T-helper 22 cell (primary cell): ENCODE results near the gene LASP1.

ENCODE experiments used
- DNase-seq: peaks from one replicate; pipeline ENCODE4 v3.0.0-alpha.2; 2020; ENCODE audit warnings: low read depth

LASP1 gene

DNA sequence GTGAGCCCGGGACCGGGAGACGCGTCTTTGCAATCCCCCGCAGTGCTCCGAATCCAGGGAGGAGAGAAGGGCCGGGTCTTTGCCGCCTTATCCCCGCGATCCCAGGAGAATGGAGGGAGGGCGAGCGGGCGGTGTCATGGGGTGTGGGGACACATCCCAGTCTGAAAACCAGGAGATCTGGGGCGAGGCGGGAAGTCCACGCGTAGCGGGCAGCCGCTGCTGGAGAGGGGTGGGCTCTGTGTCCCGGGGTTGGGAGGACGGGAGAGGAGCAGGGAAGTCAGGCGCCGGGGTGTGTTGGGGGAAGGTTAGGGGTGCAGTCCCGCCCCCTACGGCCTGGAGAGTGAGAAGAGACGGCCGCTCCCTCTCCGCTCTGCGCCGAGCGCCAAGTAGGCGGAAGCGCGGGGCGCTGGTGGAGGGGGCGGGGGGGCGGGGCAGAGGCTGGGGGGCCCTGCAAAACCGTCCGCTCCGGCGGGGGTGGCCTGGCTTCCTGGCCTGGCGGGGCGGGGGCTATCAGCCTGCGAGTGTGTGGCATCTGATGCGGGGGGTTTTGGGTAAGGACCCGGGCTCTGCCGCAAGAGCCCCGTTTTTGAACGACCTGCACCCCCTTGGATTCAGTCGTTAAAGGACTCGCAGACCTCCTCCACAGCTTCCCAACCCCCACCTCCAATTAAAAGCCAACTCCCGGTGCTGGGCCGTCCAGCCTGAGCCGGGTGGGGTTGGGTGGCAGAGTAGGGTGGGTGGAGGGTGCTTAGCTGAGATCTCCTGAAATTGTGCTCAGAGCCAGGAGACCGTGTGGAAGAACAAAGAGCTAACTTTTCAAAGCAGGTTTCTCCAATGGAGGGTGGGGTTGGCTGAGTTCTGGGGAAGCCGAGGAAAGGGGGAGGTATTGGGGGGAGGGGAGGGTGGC, 654 bp downstream of the LASP1 start:
- DNase-seq: peak; percentile 50

DNA sequence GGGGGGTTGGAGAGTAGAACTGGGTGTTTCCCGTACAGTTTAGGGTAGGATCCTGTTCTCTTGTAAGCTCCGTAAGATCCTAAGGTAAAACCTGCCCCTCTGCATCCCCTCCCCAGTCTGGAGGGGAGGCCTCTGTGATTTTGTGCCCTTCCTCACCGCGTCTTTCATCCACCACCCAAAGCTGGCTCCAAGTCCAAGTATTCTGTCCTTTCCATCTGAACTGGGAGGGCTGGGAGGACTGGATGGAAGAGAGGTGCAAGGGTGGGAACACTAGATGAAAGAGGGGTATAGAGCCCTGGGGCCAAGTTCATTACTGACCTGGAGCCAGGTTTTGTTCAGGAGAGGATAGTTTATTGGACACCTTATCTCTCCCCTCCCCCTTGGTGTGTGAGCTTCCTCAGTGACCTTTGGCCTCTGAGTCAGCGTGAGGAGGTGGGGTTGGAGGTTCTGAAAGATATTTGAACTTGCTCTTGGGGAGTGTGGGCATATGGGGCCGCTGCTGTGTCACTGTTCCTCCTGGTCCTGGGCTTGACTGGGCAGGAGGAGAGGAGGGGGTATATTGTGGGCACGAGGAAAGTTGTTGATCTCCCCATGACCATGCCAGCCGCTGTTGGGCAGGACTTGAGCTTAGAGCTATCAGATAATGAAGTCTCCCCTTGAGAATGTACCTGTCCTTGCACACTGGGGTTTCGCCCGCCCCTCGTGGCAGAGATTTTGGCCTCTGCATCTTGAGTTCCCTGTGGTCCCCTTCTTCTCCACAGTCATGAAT, 1.6 kb downstream of the LASP1 start:
- peak; percentile 57 for DNase-seq

DNA sequence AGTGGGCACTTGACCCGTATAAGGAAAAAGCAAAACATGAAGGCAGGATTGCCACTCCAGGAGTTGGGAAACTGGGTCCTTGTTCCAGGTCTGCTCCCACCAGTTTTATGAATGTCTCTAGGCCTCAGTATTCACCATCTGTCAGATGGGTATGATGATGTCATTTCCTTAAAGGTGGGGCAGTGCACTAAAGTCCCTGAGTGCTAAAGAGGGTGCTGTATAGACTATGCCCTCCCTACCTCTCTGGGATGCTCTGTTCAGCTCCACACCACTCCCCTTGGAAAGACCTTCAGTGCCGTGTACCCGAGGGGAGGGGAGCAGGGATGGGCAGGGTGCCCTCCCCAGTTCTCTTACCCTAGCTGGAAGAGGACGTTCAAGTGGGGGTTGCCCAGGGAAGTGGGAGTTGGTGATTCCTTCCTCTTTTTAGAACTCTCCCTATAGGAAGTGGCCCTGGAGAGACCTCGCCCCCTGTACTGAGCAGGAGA, 2.2 kb downstream of the LASP1 start:
- no peak for DNase-seq

DNA sequence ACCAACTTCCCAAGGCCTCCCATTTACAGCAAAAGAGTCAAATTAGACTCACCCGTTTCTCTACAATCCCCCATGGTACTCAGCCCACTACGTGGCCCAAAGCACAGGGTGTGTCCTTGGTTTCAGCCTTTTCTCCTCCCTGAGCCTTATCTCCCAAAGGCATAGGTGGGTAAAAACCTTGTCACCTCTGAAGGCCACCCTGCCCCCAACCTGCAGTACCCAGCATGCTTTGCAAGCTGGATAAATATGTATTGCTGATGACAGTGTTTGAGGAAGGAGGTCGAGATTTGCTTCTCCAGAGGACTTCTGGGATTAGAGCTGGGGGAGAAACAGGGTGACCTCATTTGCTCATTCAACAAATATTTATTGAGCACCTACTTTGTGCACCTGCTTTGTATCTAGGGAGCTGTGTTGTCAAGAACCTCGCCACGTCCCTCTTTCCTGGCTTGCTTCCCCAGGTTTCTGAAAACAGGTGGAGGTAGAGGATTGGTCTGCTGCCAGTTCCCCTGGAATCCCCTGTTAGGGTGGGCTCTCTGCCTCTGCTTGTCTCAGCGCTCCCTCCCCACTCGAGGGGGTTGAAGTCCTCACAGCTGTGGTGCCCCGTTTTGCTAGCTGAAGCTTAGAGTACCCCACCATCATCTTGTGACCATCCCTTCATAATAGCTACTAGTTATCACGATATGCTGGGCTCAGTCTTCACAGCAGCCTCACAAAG, 3.0 kb downstream of the LASP1 start:
- DNase-seq: no peak

DNA sequence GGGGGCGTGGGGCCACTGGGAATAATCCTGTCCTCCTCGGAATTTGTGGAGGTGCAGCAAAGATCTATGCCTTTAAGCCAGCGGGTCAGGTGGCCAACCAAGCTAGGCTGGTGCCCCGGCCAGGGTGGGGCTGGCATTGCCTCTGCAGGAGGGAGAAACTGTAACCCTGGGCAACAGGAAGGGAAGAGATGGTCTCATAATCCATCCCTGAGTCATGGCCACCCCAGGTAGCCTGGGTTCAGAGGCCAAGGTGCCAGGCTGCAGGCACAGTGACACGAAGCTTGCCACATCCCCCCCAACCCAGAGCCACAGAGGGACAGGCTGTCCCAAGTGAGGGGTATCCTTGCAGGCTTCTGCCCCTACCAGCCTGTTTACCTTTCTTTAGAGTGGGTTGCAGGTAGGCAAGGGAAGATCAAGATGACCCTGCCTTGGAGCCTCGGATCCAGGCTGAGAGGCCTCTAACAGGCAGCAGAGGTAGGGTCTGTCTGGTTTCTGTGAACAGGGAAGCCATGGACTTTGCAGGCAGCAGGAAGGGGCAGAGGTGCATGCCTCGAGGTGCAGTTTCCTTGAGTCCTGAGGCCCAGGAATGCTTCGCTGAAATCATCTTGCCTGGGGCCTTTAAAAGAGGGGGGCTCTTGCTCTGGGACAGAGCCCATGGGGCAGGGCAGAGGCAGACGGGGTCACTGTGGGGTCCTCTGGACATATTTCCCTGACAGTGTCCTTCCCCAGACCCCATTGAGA, 4.0 kb downstream of the LASP1 start:
- DNase-seq: no peak

DNA sequence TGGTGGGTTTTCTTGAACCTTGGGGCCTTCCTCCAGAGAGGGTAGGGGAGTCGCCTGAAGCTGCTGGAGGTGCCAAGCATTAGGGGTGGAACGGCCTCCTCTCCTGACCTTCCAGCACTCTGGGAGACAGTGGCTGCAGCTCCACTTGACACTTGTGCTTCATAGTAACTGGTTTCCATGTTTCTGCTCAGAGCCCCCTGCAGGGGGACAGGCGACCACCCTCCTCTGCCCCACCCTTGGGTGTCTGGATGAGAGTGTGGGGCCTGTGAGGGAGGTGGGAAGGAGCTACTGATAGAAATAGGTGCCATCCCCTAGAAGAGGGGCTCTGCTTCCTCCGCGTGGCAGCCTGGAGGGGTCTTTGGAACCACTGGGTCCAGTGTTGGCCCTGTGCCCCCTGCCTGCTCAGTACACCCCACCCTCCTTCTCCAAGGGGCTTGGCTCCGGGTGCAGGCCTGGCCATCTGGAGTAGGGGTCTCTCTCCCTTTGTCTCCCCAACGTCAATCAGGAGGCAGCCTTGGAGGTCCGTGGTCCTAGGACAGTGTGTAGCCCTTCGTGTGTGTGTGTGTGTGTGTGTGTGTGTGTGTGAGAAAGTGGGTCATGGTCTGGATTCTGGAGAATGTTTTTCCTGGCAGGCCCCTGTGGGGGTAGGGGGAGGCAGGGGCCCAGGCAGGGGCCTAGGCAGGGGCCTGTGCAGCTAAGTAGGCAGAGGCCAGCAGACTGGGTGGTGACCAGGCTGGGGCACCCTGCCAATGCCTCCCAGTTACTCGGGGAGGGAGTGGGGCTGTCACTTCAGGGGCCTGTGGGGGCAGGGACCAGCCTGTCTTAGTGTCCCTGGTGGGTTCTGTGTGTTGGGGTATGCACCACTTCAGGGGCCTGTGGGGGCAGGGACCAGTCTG, 4.9 kb downstream of the LASP1 start:
- no peak for DNase-seq

DNA sequence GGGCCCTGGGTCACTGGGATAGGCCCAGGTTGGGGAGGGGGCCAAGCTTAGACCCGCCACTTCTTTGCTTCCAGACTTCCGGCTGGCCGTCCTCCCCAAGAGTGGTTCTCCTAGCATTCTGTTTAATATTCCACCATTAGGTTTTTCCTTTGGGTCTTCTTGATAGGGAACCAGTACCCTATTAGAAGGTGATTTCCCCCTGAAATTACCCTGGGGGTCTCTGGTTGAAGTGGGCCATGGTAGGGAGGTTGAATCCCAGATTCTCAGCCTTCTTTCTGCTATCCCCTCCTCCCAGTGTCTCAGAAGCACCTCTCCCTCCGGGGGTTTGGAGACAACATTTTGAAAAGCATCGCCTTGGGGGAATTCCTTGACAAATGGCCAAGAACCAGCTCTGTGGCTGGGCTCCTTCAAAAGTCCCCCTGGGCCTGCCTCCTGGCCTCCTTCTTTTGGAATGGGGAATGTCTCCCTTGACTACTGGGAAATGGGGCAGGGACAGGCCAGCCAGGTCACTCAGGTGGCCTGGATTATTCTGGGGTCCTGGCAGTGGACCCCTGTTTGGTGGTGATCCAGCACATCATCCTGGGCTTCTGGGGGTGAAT, 5.7 kb downstream of the LASP1 start:
- DNase-seq: no peak

DNA sequence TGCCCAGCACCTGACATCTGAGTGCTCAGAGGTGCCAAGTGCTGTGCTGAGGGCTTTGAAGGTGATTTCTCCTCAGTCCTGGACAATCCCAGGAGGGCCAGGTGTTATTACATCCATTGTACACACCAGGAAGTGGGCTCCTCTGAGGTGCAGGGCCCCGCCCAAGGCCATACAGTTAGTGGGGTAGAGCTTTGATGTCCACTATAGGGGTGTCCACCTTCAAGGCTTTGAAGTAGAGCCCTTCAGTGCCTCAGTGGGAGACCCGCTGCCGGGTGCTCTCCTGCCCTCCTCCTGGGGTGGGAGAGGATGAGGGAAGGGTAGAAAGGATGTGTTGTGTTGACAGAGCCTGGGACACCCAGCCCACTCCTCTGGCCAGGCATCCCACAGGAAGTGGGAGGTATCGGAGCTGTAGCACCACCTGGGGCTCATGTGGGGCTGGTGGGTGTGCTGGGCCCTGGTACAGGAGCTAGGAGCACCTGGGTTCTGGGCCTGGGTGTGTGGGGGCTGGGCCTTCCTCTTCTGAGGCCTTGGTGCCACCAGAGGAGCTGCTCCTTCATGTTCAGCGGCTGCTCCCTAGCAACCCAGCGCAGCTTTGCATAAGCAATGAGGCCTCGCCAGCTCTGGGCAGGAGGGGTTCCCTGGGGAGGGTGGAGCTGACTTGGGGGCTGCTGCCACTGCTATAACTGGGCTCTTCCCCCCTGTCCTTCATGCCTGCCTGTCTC, 7.4 kb downstream of the LASP1 start:
- no peak for DNase-seq

DNA sequence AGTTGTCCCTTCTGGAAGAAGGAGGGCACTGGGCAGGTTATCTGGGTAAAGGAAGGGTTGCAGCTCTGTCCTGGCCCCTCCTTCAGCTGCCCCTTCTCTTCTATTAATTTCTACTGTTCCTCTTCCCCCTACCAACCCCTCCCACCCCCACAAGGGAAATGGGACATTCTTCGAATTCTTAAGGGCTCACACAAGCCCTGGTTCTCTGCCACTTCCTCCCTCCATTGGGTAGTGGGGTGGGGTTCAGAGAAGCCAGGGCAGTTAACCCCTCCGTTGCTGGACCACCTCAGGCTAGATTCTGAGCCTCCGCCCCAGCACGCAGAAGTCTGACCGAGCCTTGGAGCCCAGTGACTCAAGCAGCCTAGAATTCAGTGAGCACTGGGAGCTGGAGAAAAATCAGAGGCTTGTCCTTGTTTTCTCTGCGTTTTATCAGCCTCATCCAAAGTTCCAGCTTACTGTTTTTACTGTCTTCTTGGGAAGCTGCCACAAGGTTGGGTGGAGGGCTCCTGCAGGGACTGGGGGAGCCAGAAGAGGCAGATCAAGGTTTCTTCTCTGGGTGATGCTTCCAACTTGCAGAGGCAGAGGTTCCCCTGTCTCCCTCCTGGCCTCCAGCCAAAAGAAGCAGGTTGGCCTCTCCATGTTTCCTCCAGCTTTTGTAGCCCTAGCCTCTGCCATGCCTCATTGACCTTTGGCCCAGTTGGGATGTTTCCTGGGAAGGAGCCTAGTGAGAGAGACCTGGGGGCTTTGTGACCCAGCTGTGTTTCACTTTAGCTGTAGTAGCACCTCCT, 10.2 kb downstream of the LASP1 start:
- DNase-seq: no peak

DNA sequence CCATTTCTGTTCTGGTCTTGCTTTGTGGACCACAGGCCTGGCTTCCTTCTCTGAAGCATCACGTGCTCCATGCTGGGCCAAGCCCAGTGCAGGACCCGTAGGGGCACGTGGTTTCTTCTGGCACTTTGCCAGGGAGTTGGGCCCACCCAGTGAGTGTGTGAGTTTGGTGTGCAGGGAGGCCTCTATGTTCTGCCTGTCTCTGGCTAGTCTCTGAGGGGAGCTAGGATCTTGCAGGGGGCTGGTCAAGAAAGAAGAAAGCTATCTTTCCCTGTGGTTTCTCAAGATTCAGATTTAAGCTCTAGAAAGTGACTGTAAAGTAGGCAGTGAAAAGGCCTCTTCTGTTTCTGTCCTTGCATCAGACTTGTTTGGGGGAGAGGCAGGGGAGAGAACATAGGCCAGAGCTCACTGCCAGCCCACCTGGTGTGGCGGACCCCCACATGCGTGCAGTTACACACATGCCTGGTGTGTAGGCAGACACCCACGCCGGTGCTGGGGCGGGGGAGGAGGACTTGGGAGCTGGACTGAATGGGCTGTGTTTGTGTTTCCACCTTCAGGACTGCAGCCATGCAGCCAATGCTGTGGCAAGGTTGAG, 11.8 kb downstream of the LASP1 start:
- no peak for DNase-seq

DNA sequence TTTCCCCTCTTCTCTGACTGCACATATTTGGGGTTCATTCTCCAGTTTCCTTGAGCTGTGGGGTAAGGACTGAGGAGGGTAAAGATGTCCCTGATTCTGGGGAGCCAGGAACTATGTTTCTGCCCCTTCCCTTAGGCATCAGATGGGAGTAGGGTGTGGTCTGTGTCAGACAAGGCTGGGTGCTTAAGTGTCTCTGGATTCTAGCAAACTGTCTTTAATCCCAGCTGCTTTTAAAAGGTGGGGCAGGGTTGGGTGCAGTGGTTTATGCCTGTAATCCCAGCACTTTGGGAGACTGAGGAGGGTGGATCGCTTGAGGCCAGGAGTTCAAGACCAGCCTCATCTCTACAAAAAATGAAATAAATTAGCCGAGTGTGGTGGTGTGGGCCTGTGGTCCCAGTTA, 13.0 kb downstream of the LASP1 start:
- no peak for DNase-seq

DNA sequence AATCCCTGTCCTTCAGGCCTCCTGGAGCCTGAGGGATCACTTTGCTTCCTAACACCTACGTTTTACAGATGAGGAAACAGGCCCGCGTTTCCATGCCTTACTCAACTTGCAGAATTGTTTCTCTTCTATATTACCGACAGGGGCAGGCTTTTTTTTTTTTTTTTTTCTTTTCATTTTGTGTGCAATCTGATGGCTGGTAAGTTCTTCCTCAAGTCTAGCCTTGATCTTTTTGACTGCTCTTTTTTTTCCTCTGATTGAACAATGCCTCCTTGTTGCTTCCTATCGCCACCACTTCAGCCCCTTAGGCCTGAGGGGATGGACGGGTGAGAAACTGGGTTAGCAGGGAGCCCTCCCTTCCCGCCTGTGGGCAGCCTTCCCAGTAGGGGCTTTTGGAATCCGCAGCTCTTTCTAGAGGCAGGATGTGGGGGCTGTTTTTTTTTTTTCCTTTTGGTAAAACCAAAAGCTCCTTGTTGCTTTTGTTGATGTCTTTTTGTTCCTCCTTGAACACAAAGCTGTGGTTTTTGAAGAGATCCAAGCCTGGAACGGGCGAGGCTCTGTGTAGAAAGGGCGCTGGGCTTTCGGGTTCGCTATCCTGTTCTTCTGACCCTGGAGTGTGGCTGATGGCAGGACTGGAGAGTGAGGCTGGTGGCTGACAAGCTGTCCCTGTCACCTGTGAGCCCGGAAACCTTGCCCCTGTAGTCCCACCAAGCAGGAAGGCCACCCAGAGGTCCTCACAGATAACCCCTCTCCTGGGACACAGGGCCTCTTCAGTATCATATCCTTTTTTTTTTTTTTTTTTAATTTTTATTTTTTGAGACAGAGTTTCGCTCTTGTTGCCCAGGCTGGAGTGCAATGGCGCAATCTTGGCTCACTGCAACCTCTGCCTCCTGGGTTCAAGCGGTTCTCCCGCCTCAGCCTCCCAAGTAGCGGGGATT, 14.0 kb downstream of the LASP1 start:
- no peak for DNase-seq

DNA sequence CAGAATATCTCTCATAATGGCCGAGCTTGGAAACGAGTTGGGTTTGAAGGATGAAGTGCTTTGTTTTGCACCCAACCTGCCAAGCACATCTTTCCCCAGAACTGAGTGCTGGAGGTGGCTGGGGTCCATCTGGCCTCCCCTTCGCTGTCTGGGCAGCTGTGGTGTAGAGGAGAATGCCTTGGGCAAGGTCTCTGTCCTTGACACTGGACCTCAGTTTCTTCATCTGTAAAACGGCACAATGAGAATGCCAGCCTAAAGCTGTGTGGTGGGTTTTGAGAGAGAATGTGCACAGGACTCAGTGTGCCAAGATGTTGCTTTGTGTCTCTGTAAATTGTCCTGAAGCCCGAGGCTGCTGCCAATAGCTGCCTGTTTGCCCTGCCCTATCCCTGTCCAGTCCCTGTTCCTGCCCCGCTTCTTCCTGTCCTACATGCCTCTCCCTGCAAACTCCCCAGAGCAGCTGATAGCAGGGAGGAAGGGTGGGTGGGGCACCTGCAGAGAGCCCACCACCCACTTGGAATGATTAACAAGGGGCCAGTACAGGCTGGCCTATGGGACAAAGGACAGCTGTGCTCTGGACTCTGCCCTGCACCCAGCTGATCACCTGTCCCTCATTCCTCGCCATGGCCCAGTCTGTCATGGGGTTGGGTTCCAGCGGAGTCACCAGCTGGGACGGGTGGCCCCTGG, 15.3 kb downstream of the LASP1 start:
- no peak for DNase-seq

DNA sequence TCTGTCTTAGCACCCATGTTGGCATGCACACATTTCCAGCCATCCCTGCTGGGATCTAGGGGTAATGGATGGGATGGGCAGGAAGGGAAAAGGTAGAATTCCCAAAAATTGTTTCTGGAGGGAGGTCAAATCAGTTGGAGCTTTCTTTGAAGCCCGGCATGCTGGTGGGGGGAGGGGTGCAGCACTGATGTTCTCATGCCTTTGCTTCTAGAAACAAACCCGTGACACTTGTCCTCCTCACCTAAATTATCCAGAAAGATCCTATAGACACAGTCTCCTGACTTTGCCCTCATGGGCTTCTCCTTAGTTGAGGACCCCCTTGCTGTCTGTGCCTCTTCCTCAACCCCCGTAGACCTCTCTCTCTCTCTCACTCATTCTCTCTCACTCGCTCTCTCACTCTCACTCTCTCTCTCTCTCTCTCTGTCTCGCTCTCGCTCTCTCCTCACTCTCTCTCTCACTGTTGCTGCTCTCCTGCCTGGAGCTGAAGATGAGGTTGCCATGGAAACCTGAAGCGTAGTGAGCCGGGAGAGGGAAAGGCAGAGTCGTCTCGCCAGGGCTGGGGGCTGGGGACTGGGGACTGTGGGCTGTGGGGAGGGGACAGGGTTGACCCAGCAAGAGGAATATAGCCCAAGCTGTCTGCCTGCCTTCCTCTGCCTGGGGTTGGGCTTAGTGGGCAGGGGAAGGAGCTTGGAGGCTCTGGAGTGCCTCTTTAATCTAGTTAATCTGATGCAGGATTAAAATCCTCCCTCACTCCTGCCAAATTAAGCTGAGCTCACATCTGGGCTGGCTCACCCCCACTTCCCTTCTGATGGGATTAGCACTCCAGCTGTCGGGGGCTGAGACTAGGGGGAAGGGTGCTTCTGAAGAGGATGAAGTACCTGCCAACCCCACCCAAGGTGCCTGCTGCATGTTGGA, 16.1 kb downstream of the LASP1 start:
- DNase-seq: no peak

DNA sequence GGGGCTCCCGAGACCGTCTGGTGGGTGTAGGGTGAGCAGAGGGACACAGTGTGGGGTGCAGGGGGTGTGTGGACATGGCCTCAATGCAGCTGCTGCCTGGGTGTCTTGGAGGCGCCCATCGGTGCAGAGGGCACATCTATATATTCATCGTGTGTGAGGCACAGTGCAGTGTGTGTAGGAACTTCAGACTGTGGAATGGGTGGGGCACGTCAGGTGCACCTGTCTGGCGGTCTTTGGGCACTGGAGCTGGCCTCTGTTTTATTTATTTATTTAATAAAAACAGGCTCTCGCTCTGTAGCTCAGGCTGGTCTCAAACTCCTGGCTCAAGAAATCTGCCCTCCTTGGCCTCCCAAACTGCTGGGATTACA, 16.8 kb downstream of the LASP1 start:
- DNase-seq: no peak

DNA sequence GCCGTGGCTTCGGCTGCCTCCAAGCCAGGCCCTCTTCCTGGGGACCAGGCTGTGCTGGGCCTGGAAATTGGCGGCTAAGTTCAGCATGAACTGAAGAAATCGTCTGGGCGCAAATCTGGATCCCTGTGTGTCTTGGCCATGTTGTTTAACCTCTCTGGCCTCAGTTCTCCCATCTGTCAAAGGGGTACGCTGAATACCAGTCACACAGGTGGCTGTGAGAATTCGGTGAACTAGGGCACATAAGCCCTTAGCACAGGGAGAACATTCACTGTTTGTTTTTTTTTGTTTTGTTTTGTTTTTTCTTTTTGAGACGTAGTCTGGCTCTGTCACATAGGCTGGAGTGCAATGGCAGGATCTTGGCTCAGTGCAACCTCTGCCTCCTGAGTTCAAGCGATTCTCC, 19.0 kb downstream of the LASP1 start:
- DNase-seq: no peak
